H1 (cell line): Measurements from ENCODE around the gene RAB3IL1. TPM values are rescaled to one million over a fixed set of nuclear protein-coding genes. Genes with fewer than 3 reads are reported as not detected.

Experiments used
- BACH1 ChIP-seq: IDR thresholded peaks from 2 replicates; pipeline ENCODE4 v1.6.1; 2012; ENCODE audit warnings: low read length, improper control_type of control experiment
- BRCA1 ChIP-seq: IDR thresholded peaks from 2 replicates; pipeline ENCODE4 v1.6.1; 2012; ENCODE audit warnings: low read depth, low read length, improper control_type of control experiment
- CBX5 ChIP-seq: fragments of 300-800, 300-1000 bp; sonication (generic); IDR thresholded peaks from 2 replicates; pipeline ENCODE4 v1.7.1; 2016; ENCODE audit warnings: antibody characterized with exemption, low read length, low read depth
- CREB1 ChIP-seq: IDR thresholded peaks from 2 replicates; pipeline ENCODE4 v1.6.1; 2012; ENCODE audit warnings: inconsistent platforms
- CTBP2 ChIP-seq: IDR thresholded peaks from 2 replicates; pipeline ENCODE4 v1.7.0; 2011; ENCODE audit warnings: borderline replicate concordance, mild to moderate bottlenecking, moderate library complexity, mixed read lengths, low read length; ENCODE audit not compliant: insufficient read depth, insufficient read length
- GTF2F1 ChIP-seq: IDR thresholded peaks from 2 replicates; pipeline ENCODE4 v1.6.1; 2012; ENCODE audit warnings: low read depth, low read length, improper control_type of control experiment, borderline replicate concordance
- NRF1 ChIP-seq: IDR thresholded peaks from 2 replicates; pipeline ENCODE4 v1.6.1; 2011; ENCODE audit warnings: mild to moderate bottlenecking, low read depth, low read length, improper control_type of control experiment
- PHF8 ChIP-seq: fragments of 200-600 bp; sonication (generic); conservative IDR thresholded peaks from 2 replicates; pipeline ENCODE4 v1.7.1; 2012; ENCODE audit warnings: low read depth, mild to moderate bottlenecking, inconsistent platforms, low read length, moderate library complexity
- POLR2A ChIP-seq, 2 experiments: IDR thresholded peaks; 1 replicate in 1 of 2; 2 replicates in 1 of 2; pipeline ENCODE4 v1.6.1; 2011; ENCODE audit warnings: low read depth in 2 of 2, low read length in 2 of 2, mild to moderate bottlenecking in 2 of 2; ENCODE audit errors: control extremely low read depth in 1 of 2
- SIN3A ChIP-seq, 2 experiments: IDR thresholded peaks in 1 of 2; conservative IDR thresholded peaks in 1 of 2; 2 replicates each; pipeline ENCODE4 v1.6.1; 2011 to 2012; ENCODE audit warnings: low read length in 2 of 2, improper control_type of control experiment in 1 of 2, low read depth in 1 of 2, mild to moderate bottlenecking in 1 of 2
- TAF1 ChIP-seq: IDR thresholded peaks from 2 replicates; pipeline ENCODE4 v1.6.1; 2011; ENCODE audit warnings: mild to moderate bottlenecking, low read depth, low read length
- polyA plus RNA-seq, 7 experiments: library from polyadenylated mRNA; depleted of rRNA in 3 of 7; stranded (reverse) in 5 of 7; unstranded in 2 of 7; fragments of >200 nt in 5 of 7; fragments of 200-250 nt in 2 of 7; gene quantifications; 1 replicate in 5 of 7; 2 replicates in 1 of 7; 4 replicates in 1 of 7; pipeline versions ENCODE4 v1.2.1 to v1.2.3, GENCODE V29; 2011 to 2013; ENCODE audit warnings: missing spikeins in 2 of 7, mixed read lengths in 2 of 7
- total RNA-seq: library from RNA; stranded (reverse); fragmentation: NEBNext Ultra II Directional; extraction: Animal tissue kit (Norgen Biotek cat#: 25700); gene quantifications from 2 replicates; pipeline ENCODE4 v1.2.1, GENCODE V29; 2021
- TF ChIP-seq, protein P1 (sequence below): IDR thresholded peaks from 2 replicates; pipeline ENCODE4 v1.6.1; 2011; ENCODE audit warnings: low read length, improper control_type of control experiment

RAB3IL1 gene
- total and polyA plus RNA-seq, 2 of the 8 experiments (the other 6 are each of a cell fraction or from before 2014, with no cell fraction given): 6.8 to 7.9 TPM

DNA sequence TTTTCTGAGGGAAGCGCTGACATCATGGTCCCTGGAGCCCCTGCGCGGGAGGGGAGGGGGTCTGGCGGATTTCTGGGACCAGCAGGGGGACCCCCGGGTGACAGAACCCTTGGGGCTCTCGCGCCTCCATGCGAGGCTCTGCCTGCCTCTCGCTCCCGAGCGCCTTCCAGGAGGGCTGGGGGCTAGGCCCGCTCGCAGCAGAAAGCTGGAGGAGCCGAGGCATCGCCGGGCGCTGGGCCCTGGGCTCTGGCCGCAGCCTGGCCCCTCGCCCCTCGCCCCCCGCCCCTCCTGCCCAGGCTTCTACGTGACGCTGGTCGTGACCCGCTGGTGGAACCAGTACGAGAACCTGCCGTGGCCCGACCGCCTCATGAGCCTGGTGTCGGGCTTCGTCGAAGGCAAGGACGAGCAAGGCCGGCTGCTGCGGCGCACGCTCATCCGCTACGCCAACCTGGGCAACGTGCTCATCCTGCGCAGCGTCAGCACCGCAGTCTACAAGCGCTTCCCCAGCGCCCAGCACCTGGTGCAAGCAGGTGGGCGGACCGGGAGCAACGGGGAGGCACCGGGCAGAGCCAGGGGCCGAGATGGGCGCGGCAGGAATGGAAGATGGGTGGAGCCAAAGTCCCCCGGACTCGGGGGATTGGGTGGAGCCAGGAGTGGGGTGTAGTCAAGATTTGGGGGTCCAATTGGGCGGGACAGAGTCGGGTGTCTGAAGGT is 38.2 kb upstream of the RAB3IL1 start (continued):
- TF ChIP-seq SIN3A (conservative IDR thresholded peaks at IDR 0.05 in 1 of 2, IDR thresholded peaks at IDR 0.05 in 1 of 2; ENCODE audit: low read depth in 1 of 2, low read length in 2 of 2): no peak
- no peak for TF ChIP-seq BACH1
- no peak for TF ChIP-seq BRCA1
- TF ChIP-seq PHF8: peak; percentile 42; the same call in 1 of the 2 replicates
- TF ChIP-seq CTBP2: no peak
- TF ChIP-seq NRF1: no peak
- TF ChIP-seq GTF2F1: no peak
- TF ChIP-seq CBX5: no peak
- peak; percentile 81 for TF ChIP-seq CREB1
- peak in 1 of 2 experiments; percentile 24; a peak in 1 of 3 replicates for TF ChIP-seq POLR2A (IDR thresholded peaks at IDR 0.05; ENCODE audit: control extremely low read depth in 1 of 2, low read depth in 2 of 2, low read length in 2 of 2)
- TF ChIP-seq, protein P1, sequence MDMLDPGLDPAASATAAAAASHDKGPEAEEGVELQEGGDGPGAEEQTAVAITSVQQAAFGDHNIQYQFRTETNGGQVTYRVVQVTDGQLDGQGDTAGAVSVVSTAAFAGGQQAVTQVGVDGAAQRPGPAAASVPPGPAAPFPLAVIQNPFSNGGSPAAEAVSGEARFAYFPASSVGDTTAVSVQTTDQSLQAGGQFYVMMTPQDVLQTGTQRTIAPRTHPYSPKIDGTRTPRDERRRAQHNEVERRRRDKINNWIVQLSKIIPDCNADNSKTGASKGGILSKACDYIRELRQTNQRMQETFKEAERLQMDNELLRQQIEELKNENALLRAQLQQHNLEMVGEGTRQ: no peak
- peak; percentile 48; the same call in 1 of the 2 replicates for TF ChIP-seq TAF1
